Endothelial cell (in vitro differentiated cells): ENCODE results near the gene MOK. TPM values are rescaled to one million over a fixed set of nuclear protein-coding genes. Genes with fewer than 3 reads are reported as not detected.

Experiments
- DNase-seq: peaks from one replicate; pipeline ENCODE4 v3.0.0; 2021; ENCODE audit warnings: low spot score
- H3K27ac Mint-ChIP-seq: one replicate; pipeline ENCODE4 v1.8.0; 2021; ENCODE audit warnings: mixed read lengths, inconsistent platforms; ENCODE audit not compliant: unreplicated experiment
- H3K27me3 Mint-ChIP-seq: one replicate; pipeline ENCODE4 v1.8.0; 2021; ENCODE audit warnings: mild to moderate bottlenecking, moderate library complexity, mixed read lengths, inconsistent platforms; ENCODE audit not compliant: unreplicated experiment
- H3K36me3 Mint-ChIP-seq: one replicate; pipeline ENCODE4 v1.8.0; 2021; ENCODE audit warnings: mild to moderate bottlenecking, low read depth, mixed read lengths, inconsistent platforms; ENCODE audit not compliant: unreplicated experiment
- H3K4me1 Mint-ChIP-seq: one replicate; pipeline ENCODE4 v1.8.0; 2021; ENCODE audit warnings: mild to moderate bottlenecking, mixed read lengths, inconsistent platforms; ENCODE audit not compliant: unreplicated experiment
- H3K4me3 Mint-ChIP-seq: one replicate; pipeline ENCODE4 v1.8.0; 2021; ENCODE audit warnings: mild to moderate bottlenecking, mixed read lengths, inconsistent platforms; ENCODE audit not compliant: unreplicated experiment
- H3K9me3 Mint-ChIP-seq: one replicate; pipeline ENCODE4 v1.8.0; 2021; ENCODE audit warnings: mixed read lengths, inconsistent platforms; ENCODE audit not compliant: unreplicated experiment
- CTCF ChIP-seq: fragments of 200-600 bp; sonication (generic); IDR thresholded peaks from one replicate; pipeline ENCODE4 v1.5.0; 2021; ENCODE audit warnings: antibody characterized with exemption; ENCODE audit not compliant: unreplicated experiment
- total RNA-seq: library from RNA; stranded (reverse); fragmentation: NEBNext Ultra II Directional; extraction: Animal tissue kit (Norgen Biotek cat#: 25700); gene quantifications from one replicate; pipeline ENCODE4 v1.2.1, GENCODE V29; 2021; ENCODE audit not compliant: unreplicated experiment

Gene MOK
- total RNA-seq, 1 donor from 2014 or later = 5.8 TPM

GRCh38 chr14:102234331-102235264 lies 70.4 kb downstream of the MOK start:
- peaks cover 4% of the 10 kb centered on the region for H3K27me3 Mint-ChIP-seq

GRCh38 chr14:102233081-102233480 lies 71.9 kb downstream of the MOK start:
- H3K36me3 Mint-ChIP-seq = peaks cover 5% of the 10 kb centered on the region
- H3K27me3 Mint-ChIP-seq = peaks cover 4% of the 10 kb centered on the region
- H3K4me1 Mint-ChIP-seq = no peaks in the 10 kb centered on the region
- H3K4me3 Mint-ChIP-seq = no peak overlapping the region
- no peak overlapping the region for H3K27ac Mint-ChIP-seq
- no peak for DNase-seq
- TF ChIP-seq CTCF = no peak
- H3K9me3 Mint-ChIP-seq = no peaks in the 10 kb centered on the region

More at GRCh38 chr14:102234331-102235264, 70.4 kb downstream of the MOK start:
- Mint-ChIP-seq H3K4me1 (no peaks in the 10 kb centered on the region), H3K9me3 (no peaks in the 10 kb centered on the region), H3K4me3 (no peak overlapping the region), H3K36me3 (peaks cover 5% of the 10 kb centered on the region), H3K27ac (no peak overlapping the region)
- no peak for DNase-seq
- no peak for TF ChIP-seq CTCF

GRCh38 chr14:102232348-102232625 lies 72.7 kb downstream of the MOK start:
- no peak for TF ChIP-seq CTCF
- H3K9me3 Mint-ChIP-seq = no peaks in the 10 kb centered on the region
- H3K36me3 Mint-ChIP-seq = peaks cover 5% of the 10 kb centered on the region
- DNase-seq = no peak
- H3K4me1 Mint-ChIP-seq = no peaks in the 10 kb centered on the region
- no peak overlapping the region for H3K27ac Mint-ChIP-seq
- H3K27me3 Mint-ChIP-seq = peaks cover 4% of the 10 kb centered on the region
- no peak overlapping the region for H3K4me3 Mint-ChIP-seq

GRCh38 chr14:102231476-102232347 lies 73.3 kb downstream of the MOK start:
- H3K4me1 Mint-ChIP-seq = no peaks in the 10 kb centered on the region
- H3K27ac Mint-ChIP-seq = no peak overlapping the region
- H3K4me3 Mint-ChIP-seq = no peak overlapping the region
- no peak for DNase-seq
- no peak for TF ChIP-seq CTCF
- H3K9me3 Mint-ChIP-seq = no peaks in the 10 kb centered on the region
- peaks cover 4% of the 10 kb centered on the region for H3K27me3 Mint-ChIP-seq
- H3K36me3 Mint-ChIP-seq = peaks cover 5% of the 10 kb centered on the region
